Right lung (tissue), 5 donors: ENCODE results near the gene HNRNPM. TPM values are rescaled to one million over a fixed set of nuclear protein-coding genes. Genes with fewer than 3 reads are reported as not detected.

ENCODE experiments used
- DNase-seq, 2 donors: peaks; one replicate each; pipeline ENCODE4 v3.0.0-alpha.2; 2013
- polyA plus RNA-seq, 5 donors: library from polyadenylated mRNA; unstranded; fragments of 120-200 nt; gene quantifications; one replicate each; pipeline versions ENCODE4 v1.2.1 to v1.2.3, GENCODE V29; 2013; ENCODE audit warnings: inconsistent platforms in 1 of 5, low replicate concordance in 1 of 5; ENCODE audit not compliant: insufficient read length in 5 of 5, insufficient read depth in 1 of 5

The HNRNPM gene
- polyA plus RNA-seq, 5 donors, result 281 to 444 (median 337) TPM

DNA sequence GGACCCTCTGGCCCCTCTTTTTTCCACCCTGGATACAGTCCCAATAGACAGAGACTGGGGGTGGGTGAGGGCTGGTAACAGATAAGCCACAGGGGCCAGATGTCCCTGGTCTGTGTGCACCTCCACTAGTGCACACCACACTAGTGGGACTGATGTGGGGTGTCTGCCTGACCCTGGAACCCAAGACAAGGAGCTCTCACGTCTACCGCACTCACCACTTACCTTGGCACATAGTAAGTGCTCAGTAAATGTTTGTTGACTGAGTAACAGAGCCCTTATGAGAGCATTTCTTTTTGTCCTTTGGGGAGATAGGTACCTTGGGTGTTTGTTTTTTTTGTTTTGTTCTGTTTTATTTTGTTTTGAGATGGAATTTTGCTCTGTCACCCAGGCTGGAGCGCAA is 92.3 kb downstream of the HNRNPM start:
- no peak for DNase-seq

Other genes with a start within 250 kb of the HNRNPM start
- gene CERS4, start 235.6 kb upstream of the HNRNPM start, polyA plus RNA-seq, result 10 to 100 TPM; 41.4 to 62.9 (median 53.1) TPM
- 10 to 100 TPM; 26.9 to 53.9 (median 33.0) TPM for gene CD320, start 136.6 kb upstream of the HNRNPM start, polyA plus RNA-seq
- 10 to 100 TPM; 29.6 to 36.3 (median 35.6) TPM for gene NDUFA7, start 123.6 kb upstream of the HNRNPM start, polyA plus RNA-seq
- gene RPS28, start 123.5 kb upstream of the HNRNPM start, polyA plus RNA-seq, result 100 to 1,000 TPM; 455 to 946 (median 563) TPM
- gene KANK3, start 101.7 kb upstream of the HNRNPM start, polyA plus RNA-seq, result 10 to 100 TPM; 13.0 to 26.5 (median 16.8) TPM
- gene ANGPTL4, start 80.8 kb upstream of the HNRNPM start, polyA plus RNA-seq, result 1 to 10 TPM; 2.9 to 7.6 (median 4.6) TPM
- gene RAB11B, start 54.6 kb upstream of the HNRNPM start, polyA plus RNA-seq, result 100 to 1,000 TPM in 4 of 5 donors, 10 to 100 TPM in 1; 97.7 to 161 (median 121) TPM
- 10 to 100 TPM in 3 of 5 donors, 1 to 10 TPM in 2; 9.4 to 17.0 (median 10.6) TPM for gene MARCHF2, start 31.7 kb upstream of the HNRNPM start, polyA plus RNA-seq
- 1 to 10 TPM; 1.9 to 3.9 (median 2.9) TPM for gene PRAM1, start 57.7 kb downstream of the HNRNPM start, polyA plus RNA-seq
- gene ZNF414, start 69.2 kb downstream of the HNRNPM start, polyA plus RNA-seq, result 10 to 100 TPM; 16.3 to 38.3 (median 20.8) TPM
- 10 to 100 TPM; 10.8 to 14.6 (median 11.1) TPM for gene MYO1F, start 132.5 kb downstream of the HNRNPM start, polyA plus RNA-seq
- gene ADAMTS10, start 165.7 kb downstream of the HNRNPM start, polyA plus RNA-seq, result 10 to 100 TPM; 46.0 to 71.3 (median 53.9) TPM
- gene NFILZ, start 185.7 kb downstream of the HNRNPM start, polyA plus RNA-seq, result not detected